Body of pancreas (tissue), 4 donors: ENCODE results near the gene HCST. TPM values are rescaled to one million over a fixed set of nuclear protein-coding genes. Genes with fewer than 3 reads are reported as not detected.

Experiments used
- ATAC-seq: fragments of 150-250 bp; one replicate; pipeline ENCODE4 v1.9.1; 2016
- DNase-seq, 4 donors: peaks; one replicate each; pipeline ENCODE4 v3.0.0-alpha.2; 2019
- H3K27ac ChIP-seq, 4 donors: fragments of 200-600 bp; sonication (generic); 1 replicate in 3 of 4; 2 replicates in 1 of 4; pipeline versions ENCODE4 v1.5.1 to v1.6.1; 2016 to 2019; ENCODE audit warnings: mild to moderate bottlenecking in 1 of 4, mixed read lengths in 1 of 4, moderate library complexity in 1 of 4
- H3K27me3 ChIP-seq, 2 donors: fragments of 200-600 bp; sonication (generic); one replicate each; pipeline ENCODE4 v1.6.0; 2016; ENCODE audit warnings: mild to moderate bottlenecking in 1 of 2
- H3K36me3 ChIP-seq, 2 donors: fragments of 200-600 bp; sonication (generic); replicated peaks in 1 of 2; 2 replicates each; pipeline ENCODE4 v1.5.1; 2016; ENCODE audit warnings: low read depth in 2 of 2; ENCODE audit not compliant: insufficient read depth in 1 of 2
- H3K4me1 ChIP-seq: fragments of 200-600 bp; sonication (generic); one replicate; pipeline ENCODE4 v1.6.0; 2016
- H3K4me3 ChIP-seq, 2 donors: fragments of 200-600 bp; sonication (generic); 1 replicate in 1 of 2; 2 replicates in 1 of 2; pipeline ENCODE4 v1.5.1; 2016 to 2019
- H3K9me3 ChIP-seq, 3 donors: fragments of 200-600 bp; sonication (generic); 1 replicate in 2 of 3; 2 replicates in 1 of 3; pipeline ENCODE4 v1.5.1; 2016
- POLR2A ChIP-seq, 3 donors: fragments of 450-650 bp; IDR thresholded peaks; one replicate each; pipeline ENCODE4 v1.6.1; 2016; ENCODE audit warnings: antibody characterized with exemption in 3 of 3, mild to moderate bottlenecking in 2 of 3
- WGBS, 2 donors: methylation state at CpG; one replicate each; pipeline ENCODE4 v1.1.5; 2017; 5-methylcytosine and 5-hydroxymethylcytosine counted together
- intact Hi-C: fragments of 100-400 bp; cut with DNase I; formaldehyde crosslinking; loops from one replicate; pipeline ENCODE4 v1.15.1; 2023
- total RNA-seq, 2 donors: library from RNA; depleted of rRNA; stranded (reverse); fragments of >200 nt; gene quantifications; one replicate each; pipeline ENCODE4 v1.1.0, GENCODE V29; 2016
- TF ChIP-seq, protein P1 (sequence below), 7 experiments: fragments of 450-650 bp in 4 of 7; fragments of 200-600 bp in 3 of 7; sonication (generic) in 3 of 7; IDR thresholded peaks; one replicate each; pipeline ENCODE4 v1.5.1; 2016 to 2019; ENCODE audit warnings: antibody characterized with exemption in 7 of 7

The HCST gene
- total RNA-seq, 2 donors from 2014 or later, result 5.2 TPM; not detected in 1

DNA sequence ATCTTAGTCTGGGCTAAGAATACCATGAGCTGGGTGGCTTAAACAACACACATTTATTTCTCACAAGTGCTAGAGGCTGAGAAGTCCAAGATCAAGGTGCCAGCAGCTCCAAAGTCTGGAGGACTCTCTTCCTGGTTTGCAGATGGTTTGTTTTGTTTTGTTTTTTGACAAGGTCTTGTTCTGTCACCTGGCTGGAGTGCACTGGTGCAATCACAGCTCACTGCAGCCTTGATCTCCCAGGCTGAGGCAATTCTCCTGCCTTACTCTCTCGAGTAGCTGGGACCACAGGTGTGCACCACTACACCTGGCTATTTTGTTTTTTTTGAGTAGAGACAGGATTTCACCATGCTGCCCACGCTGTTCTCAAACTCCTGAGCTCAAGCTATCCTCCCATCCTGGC lies 18.4 kb upstream of the HCST start:
- intact Hi-C loops, result no loop called here
- 25 to 61% methylated on average over 2 of the region's 2 CpGs for WGBS, 2 donors
- no peak overlapping the region for H3K27ac ChIP-seq
- no peak overlapping the region for H3K4me3 ChIP-seq
- no peak for ATAC-seq
- H3K9me3 ChIP-seq, result no peaks in the 10 kb centered on the region
- H3K36me3 ChIP-seq, result peaks cover 0 to 2% of the 10 kb centered on the region in 2 donors
- DNase-seq, result no peak
- H3K27me3 ChIP-seq, result no peaks in the 10 kb centered on the region
- TF ChIP-seq POLR2A (IDR thresholded peaks at IDR 0.05), result no peak
- TF ChIP-seq, protein P1, sequence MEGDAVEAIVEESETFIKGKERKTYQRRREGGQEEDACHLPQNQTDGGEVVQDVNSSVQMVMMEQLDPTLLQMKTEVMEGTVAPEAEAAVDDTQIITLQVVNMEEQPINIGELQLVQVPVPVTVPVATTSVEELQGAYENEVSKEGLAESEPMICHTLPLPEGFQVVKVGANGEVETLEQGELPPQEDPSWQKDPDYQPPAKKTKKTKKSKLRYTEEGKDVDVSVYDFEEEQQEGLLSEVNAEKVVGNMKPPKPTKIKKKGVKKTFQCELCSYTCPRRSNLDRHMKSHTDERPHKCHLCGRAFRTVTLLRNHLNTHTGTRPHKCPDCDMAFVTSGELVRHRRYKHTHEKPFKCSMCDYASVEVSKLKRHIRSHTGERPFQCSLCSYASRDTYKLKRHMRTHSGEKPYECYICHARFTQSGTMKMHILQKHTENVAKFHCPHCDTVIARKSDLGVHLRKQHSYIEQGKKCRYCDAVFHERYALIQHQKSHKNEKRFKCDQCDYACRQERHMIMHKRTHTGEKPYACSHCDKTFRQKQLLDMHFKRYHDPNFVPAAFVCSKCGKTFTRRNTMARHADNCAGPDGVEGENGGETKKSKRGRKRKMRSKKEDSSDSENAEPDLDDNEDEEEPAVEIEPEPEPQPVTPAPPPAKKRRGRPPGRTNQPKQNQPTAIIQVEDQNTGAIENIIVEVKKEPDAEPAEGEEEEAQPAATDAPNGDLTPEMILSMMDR (IDR thresholded peaks at IDR 0.05), result no peak
- peaks cover 11% of the 10 kb centered on the region for H3K4me1 ChIP-seq

DNA sequence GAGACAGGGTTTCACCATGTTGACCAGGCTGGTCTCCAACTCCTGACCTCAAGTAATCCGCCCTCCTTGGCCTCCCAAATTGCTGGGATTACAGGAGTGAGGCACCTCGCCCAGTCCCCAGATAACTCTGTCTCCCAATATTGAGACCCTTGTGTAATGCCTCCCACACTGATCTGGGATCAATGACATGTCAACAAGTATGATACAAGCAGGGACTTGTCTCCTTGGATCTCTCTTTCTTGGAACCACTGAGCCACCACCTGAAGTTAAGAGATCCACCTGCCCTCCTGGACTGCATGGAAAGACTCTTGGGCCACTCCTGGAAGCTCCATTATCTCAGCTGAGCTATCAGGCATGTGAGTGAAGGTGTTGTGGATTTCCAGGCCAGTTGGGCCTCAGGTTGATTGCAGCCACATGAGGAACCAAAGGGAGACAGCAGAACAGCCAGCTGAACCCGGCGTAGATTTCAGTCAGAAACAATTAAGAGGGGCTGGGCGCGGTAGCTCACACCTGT lies 17.0 kb upstream of the HCST start:
- no peak for DNase-seq
- peaks cover 4 to 12% of the 10 kb centered on the region in 2 donors for H3K36me3 ChIP-seq
- no peak for ATAC-seq
- no peaks in the 10 kb centered on the region for H3K9me3 ChIP-seq
- H3K4me1 ChIP-seq, result no peaks in the 10 kb centered on the region
- no peak overlapping the region for H3K4me3 ChIP-seq
- WGBS, 2 donors, result 91 to 94% methylated on average over 6 of the region's 6 CpGs
- no peaks in the 10 kb centered on the region for H3K27me3 ChIP-seq
- TF ChIP-seq POLR2A (IDR thresholded peaks at IDR 0.05), result no peak
- TF ChIP-seq, protein P1 (IDR thresholded peaks at IDR 0.05), result no peak
- H3K27ac ChIP-seq, result no peak overlapping the region
- intact Hi-C loops, result loop anchor here (5.0 kb wide), 1 partner anchor 42 kb away; no protein-coding TSS in a partner anchor

DNA sequence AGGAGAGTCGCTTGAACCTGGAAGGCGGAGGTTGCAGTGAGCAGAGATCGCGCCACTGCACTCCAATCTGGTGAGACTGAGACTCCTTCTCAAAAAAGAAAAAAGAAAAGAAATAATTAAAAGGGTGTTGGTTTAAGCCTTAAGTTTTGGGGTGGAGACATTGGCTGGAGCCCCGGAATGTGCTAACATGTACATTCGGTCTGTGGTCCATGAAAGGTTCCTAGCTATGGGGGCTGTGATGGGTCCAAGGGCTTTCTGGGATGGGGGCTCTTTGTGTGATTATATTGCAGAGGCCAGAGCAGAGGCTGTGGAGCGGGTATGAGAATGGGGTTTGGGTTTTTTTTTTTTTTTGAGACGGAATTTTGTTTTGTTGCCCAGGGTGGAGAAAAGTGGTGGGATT lies 16.4 kb upstream of the HCST start:
- Histone ChIP-seq H3K4me3 (no peak overlapping the region), H3K27me3 (no peaks in the 10 kb centered on the region), H3K4me1 (no peaks in the 10 kb centered on the region), H3K27ac (no peak overlapping the region), H3K9me3 (no peaks in the 10 kb centered on the region), H3K36me3 (peaks cover 4 to 12% of the 10 kb centered on the region in 2 donors)
- TF ChIP-seq, protein P1 (IDR thresholded peaks at IDR 0.05), result no peak
- no peak for TF ChIP-seq POLR2A (IDR thresholded peaks at IDR 0.05)
- DNase-seq (no peak), ATAC-seq (no peak)
- 94 to 95% methylated on average over 6 to 7 of the region's 8 CpGs for WGBS, 2 donors
- intact Hi-C loops, result loop anchor here (5.0 kb wide), 1 partner anchor 41 kb away; no protein-coding TSS in a partner anchor

DNA sequence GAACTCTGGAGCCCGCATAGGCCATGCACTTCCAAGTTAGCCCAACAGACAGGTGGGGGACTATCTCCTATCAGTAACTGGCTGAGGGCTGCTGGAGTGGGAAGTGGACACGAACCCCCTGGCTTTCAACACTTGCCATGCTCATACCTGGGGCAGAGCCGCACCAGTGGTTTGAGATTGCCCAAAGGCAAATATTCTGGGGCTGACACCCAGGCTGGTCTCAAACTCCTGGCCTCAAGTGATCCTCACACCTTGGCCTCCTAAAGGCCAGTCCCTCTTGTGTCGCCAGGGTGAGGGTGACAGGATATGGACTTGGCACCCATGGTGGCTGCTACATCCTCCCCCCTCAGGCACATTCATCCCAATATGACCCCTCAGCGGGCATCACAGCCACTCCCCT lies 15.1 kb upstream of the HCST start:
- DNase-seq, result no peak
- intact Hi-C loops, result loop anchor here (5.0 kb wide), 1 partner anchor 40 kb away; no protein-coding TSS in a partner anchor
- Histone ChIP-seq H3K27ac (no peak overlapping the region), H3K4me3 (no peak overlapping the region), H3K36me3 (peaks cover 4 to 12% of the 10 kb centered on the region in 2 donors), H3K9me3 (no peaks in the 10 kb centered on the region), H3K27me3 (no peaks in the 10 kb centered on the region), H3K4me1 (no peaks in the 10 kb centered on the region)
- WGBS, 2 donors, result 85 to 95% methylated on average over 5 of the region's 5 CpGs
- TF ChIP-seq, protein P1 (IDR thresholded peaks at IDR 0.05), result no peak
- no peak for TF ChIP-seq POLR2A (IDR thresholded peaks at IDR 0.05)
- no peak for ATAC-seq

DNA sequence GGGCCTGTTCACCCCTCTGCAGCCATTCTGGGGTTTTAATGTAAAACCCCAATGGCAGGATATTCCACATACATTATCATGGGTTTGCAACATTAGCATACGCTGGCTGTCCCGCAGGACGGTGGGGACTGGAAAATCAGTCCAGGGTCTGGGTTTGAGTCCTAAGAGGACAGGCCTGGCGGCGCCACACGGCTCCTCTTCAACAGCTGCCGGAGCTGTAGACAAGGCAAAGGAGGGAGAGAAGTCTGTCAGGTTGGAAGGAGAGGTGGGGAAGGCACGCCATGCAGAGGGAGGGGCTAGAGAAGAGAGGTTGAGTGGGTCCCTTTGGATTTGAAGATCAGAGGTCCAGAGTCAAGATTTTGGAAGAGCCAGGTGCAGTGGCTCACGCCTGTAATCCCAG lies 13.9 kb upstream of the HCST start:
- H3K4me3 ChIP-seq, result no peak overlapping the region
- whole genome bisulfite sequencing, 2 donors, result 89 to 92% methylated on average over 9 of the region's 9 CpGs
- TF ChIP-seq, protein P1 (IDR thresholded peaks at IDR 0.05), result no peak
- ATAC-seq (no peak), DNase-seq (no peak)
- H3K9me3 ChIP-seq, result no peaks in the 10 kb centered on the region
- intact Hi-C loops, result loop anchor here (5.0 kb wide), 1 partner anchor 39 kb away; no protein-coding TSS in a partner anchor
- H3K27ac ChIP-seq, result no peak overlapping the region
- H3K27me3 ChIP-seq, result no peaks in the 10 kb centered on the region
- no peaks in the 10 kb centered on the region for H3K4me1 ChIP-seq
- peaks cover 4 to 12% of the 10 kb centered on the region in 2 donors for H3K36me3 ChIP-seq
